ENCODE results near the gene FBLN2.

DNA sequence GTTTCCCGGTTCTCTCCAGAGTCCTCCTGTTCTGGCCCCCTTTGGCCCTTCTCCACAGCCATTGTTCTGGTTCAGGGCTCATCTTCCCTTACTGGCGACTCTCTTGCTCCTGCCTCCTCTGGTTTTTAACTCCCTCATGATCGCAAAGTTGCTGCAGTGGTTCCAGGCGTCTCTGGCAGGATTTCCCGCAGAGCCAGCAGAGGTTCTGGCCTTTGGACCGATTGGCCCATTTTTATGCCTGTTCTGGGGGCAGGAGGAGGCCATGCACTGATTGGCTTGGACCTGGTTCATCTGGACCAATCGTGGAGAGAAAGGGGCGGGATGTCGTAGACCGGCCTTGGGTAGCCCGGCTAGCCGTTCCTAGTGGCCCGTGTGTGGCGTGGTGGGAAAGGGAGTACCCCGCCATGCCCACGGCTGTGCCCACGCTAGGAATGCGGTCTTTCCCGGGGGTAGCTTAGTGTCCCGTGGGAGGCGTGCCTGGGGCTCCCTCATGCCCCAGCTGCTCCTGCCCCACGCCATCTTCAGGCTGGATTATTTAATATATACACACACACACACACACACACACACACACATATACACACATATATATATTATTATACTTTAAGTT lies 113.4 kb downstream of the FBLN2 start:
- TF ChIP-seq, protein P1, sequence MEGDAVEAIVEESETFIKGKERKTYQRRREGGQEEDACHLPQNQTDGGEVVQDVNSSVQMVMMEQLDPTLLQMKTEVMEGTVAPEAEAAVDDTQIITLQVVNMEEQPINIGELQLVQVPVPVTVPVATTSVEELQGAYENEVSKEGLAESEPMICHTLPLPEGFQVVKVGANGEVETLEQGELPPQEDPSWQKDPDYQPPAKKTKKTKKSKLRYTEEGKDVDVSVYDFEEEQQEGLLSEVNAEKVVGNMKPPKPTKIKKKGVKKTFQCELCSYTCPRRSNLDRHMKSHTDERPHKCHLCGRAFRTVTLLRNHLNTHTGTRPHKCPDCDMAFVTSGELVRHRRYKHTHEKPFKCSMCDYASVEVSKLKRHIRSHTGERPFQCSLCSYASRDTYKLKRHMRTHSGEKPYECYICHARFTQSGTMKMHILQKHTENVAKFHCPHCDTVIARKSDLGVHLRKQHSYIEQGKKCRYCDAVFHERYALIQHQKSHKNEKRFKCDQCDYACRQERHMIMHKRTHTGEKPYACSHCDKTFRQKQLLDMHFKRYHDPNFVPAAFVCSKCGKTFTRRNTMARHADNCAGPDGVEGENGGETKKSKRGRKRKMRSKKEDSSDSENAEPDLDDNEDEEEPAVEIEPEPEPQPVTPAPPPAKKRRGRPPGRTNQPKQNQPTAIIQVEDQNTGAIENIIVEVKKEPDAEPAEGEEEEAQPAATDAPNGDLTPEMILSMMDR (IDR thresholded peaks at IDR 0.05), result no peak
- no peak for TF ChIP-seq POLR2AphosphoS5 (IDR thresholded peaks at IDR 0.05)

Data from suprapubic skin (tissue), 3 donors.